ENCODE measurements around the gene TPMT. TPM values are rescaled to one million over a fixed set of nuclear protein-coding genes. Genes with fewer than 3 reads are reported as not detected.

The TPMT gene
- total and polyA plus RNA-seq, 2 of the 13 experiments (the other 11 are each of a cell fraction or from before 2014, with no cell fraction given), result 11.1 to 22.8 TPM

- TF ChIP-seq ZNF788 (CRISPR knock-in tag; IDR thresholded peaks at IDR 0.05; ENCODE audit: borderline replicate concordance) (peak; percentile 99), ZNF761 (CRISPR knock-in tag; conservative IDR thresholded peaks at IDR 0.05) (peak; percentile 82; the same call in 1 of the 2 replicates), ZFP41 (CRISPR knock-in tag; IDR thresholded peaks at IDR 0.05; ENCODE audit: borderline replicate concordance) (peak; percentile 94; the same call in 1 of the 2 replicates), THYN1 (CRISPR knock-in tag; IDR thresholded peaks at IDR 0.05; ENCODE audit: borderline replicate concordance, low read depth) (no peak), ELF1 (CRISPR knock-in tag; IDR thresholded peaks at IDR 0.05) (peak; percentile 68), ZNF407 (CRISPR knock-in tag; IDR thresholded peaks at IDR 0.05; ENCODE audit: not compliant biosample characterization) (peak; percentile 89), RELA (CRISPR knock-in tag; IDR thresholded peaks at IDR 0.05) (peak; percentile 92), E2F1 (CRISPR knock-in tag; IDR thresholded peaks at IDR 0.05) (peak; percentile 39; the same call in 1 of the 2 replicates), KDM2A (CRISPR knock-in tag; IDR thresholded peaks at IDR 0.05; ENCODE audit: borderline replicate concordance, low read depth) (peak; percentile 99), ZNF256 (CRISPR knock-in tag; conservative IDR thresholded peaks at IDR 0.05) (0 out of 2 replicates have a peak, but pooled peaks have one; percentile 47), KDM1A (CRISPR knock-in tag; IDR thresholded peaks at IDR 0.05) (peak; percentile 67; the same call in 1 of the 2 replicates), ARID4A (CRISPR knock-in tag; IDR thresholded peaks at IDR 0.05; ENCODE audit: borderline replicate concordance) (peak; percentile 84)
Observed at GRCh38 chr6:18122128-18123093, 32.5 kb downstream of the TPMT start, which contains the start of gene NHLRC1 (continued).

All from HepG2 (cell line).